ENCODE results near the gene LYZL1.
"Not testable (repeated sequence)": the region's sequence is repeated elsewhere in the genome, so short reads cannot be mapped to it uniquely, and the experiment has no call there.

The LYZL1 gene

GRCh38 chr10:29310463-29310862 is 21.6 kb downstream of the LYZL1 start:
- DNase-seq, result not testable (repeated sequence)

- DNase-seq, result no peak
These were observed 24.2 kb downstream of the LYZL1 start for GRCh38 chr10:29313071-29313470.

- no peak for DNase-seq
These were observed 25.9 kb downstream of the LYZL1 start for GRCh38 chr10:29314726-29315125.

GRCh38 chr10:29315814-29316213 is 26.9 kb downstream of the LYZL1 start:
- DNase-seq, result no peak

- no peak for DNase-seq
These were observed 27.6 kb downstream of the LYZL1 start for GRCh38 chr10:29316308-29317026.

GRCh38 chr10:29317027-29317420 is 28.2 kb downstream of the LYZL1 start:
- no peak for DNase-seq

- DNase-seq, result no peak
These were observed 28.7 kb downstream of the LYZL1 start for GRCh38 chr10:29317423-29318021.

GRCh38 chr10:29318141-29319071 is 29.5 kb downstream of the LYZL1 start:
- DNase-seq, result not testable (repeated sequence)

GRCh38 chr10:29319205-29319781 is 30.4 kb downstream of the LYZL1 start:
- DNase-seq, result no peak

- not testable (repeated sequence) for DNase-seq
These were observed 31.8 kb downstream of the LYZL1 start for GRCh38 chr10:29320680-29321121.

- DNase-seq, result no peak
These were observed 32.8 kb downstream of the LYZL1 start for GRCh38 chr10:29321656-29322055.

GRCh38 chr10:29322918-29323317 is 34.0 kb downstream of the LYZL1 start:
- no peak for DNase-seq

GRCh38 chr10:29323367-29323766 is 34.5 kb downstream of the LYZL1 start:
- no peak for DNase-seq

GRCh38 chr10:29324220-29324841 is 35.5 kb downstream of the LYZL1 start:
- no peak for DNase-seq

GRCh38 chr10:29326299-29326698 is 37.4 kb downstream of the LYZL1 start:
- DNase-seq, result no peak

GRCh38 chr10:29326886-29327745 is 38.2 kb downstream of the LYZL1 start:
- DNase-seq, result no peak

GRCh38 chr10:29327746-29328102 is 38.9 kb downstream of the LYZL1 start:
- DNase-seq, result no peak

- no peak for DNase-seq
These were observed 40.1 kb downstream of the LYZL1 start for GRCh38 chr10:29328983-29329382.

GRCh38 chr10:29329420-29329819 is 40.5 kb downstream of the LYZL1 start:
- no peak for DNase-seq

- DNase-seq, result no peak
These were observed 43.3 kb downstream of the LYZL1 start for GRCh38 chr10:29332061-29332760.

- DNase-seq, result no peak
These were observed 43.9 kb downstream of the LYZL1 start for GRCh38 chr10:29332761-29333148.
